PC-3 (cell line): ENCODE measurements around the gene SP140L. TPM values are rescaled to one million over a fixed set of nuclear protein-coding genes. Genes with fewer than 3 reads are reported as not detected.
A peak's percentile ranks its signal among the peaks of the same experiment; 100 is the strongest.

Experiments used
- ATAC-seq: fragments of 200-7000 bp; cut with Tn5 transposase; 2 replicates; pipeline ENCODE4 v1.9.1; 2020; ENCODE audit warnings: mild to moderate bottlenecking, moderate library complexity
- BruUV-seq: library from RNA; stranded (reverse); fragments of 400-500 nt; replicated peaks from 2 replicates; lab custom pipeline; 2021; lab: Mats Ljungman, UMichigan
- CTCF ChIA-PET: fragments of 300-600 bp; sonication (Branson Sonifier 250); formaldehyde crosslinking; loops from one replicate; lab custom pipeline; 2022; ENCODE audit warnings: antibody characterized with exemption; lab: Charles Lee
- POLR2A ChIA-PET: fragments of 300-600 bp; sonication (Branson Sonifier 250); formaldehyde crosslinking; loops from one replicate; lab custom pipeline; 2022; ENCODE audit warnings: antibody characterized with exemption; ENCODE audit not compliant: unreplicated experiment; lab: Charles Lee
- DNase-seq: peaks from one replicate; pipeline ENCODE4 v3.0.0-alpha.2; 2015
- H2AFZ ChIP-seq: fragments of 300-600 bp; sonication (generic); 2 replicates; pipeline ENCODE4 v1.6.0; 2016; ENCODE audit warnings: antibody characterized with exemption, low read length
- H3F3A ChIP-seq: fragments of 300-600 bp; sonication (generic); one replicate; pipeline ENCODE4 v1.6.0; 2017; ENCODE audit warnings: antibody characterized with exemption, low read length, control low read depth, mild to moderate bottlenecking; ENCODE audit not compliant: unreplicated experiment
- H3K27ac ChIP-seq: fragments of 300-600 bp; sonication (generic); 2 replicates; pipeline ENCODE4 v1.5.1; 2016; ENCODE audit warnings: mild to moderate bottlenecking, low read length
- H3K27me3 ChIP-seq: fragments of 300-600 bp; sonication (generic); 2 replicates; pipeline ENCODE4 v1.6.1; 2016; ENCODE audit warnings: low read length, mixed read lengths
- H3K36me3 ChIP-seq: fragments of 300-600 bp; sonication (generic); 2 replicates; pipeline ENCODE4 v1.6.1; 2016; ENCODE audit warnings: low read depth, mixed run types, low read length, mixed read lengths
- H3K4me1 ChIP-seq: fragments of 300-600 bp; sonication (generic); 2 replicates; pipeline ENCODE4 v1.5.1; 2016; ENCODE audit warnings: low read length; ENCODE audit not compliant: insufficient read depth
- H3K4me2 ChIP-seq: fragments of 300-600 bp; sonication (generic); 2 replicates; pipeline ENCODE4 v1.6.0; 2016; ENCODE audit warnings: low read length
- H3K4me3 ChIP-seq: fragments of 300-600 bp; sonication (generic); 2 replicates; pipeline ENCODE4 v1.5.1; 2016; ENCODE audit warnings: mild to moderate bottlenecking, low read length, mixed read lengths
- H3K79me2 ChIP-seq: fragments of 300-600 bp; sonication (generic); 2 replicates; pipeline ENCODE4 v1.6.1; 2017; ENCODE audit warnings: low read length, mixed read lengths
- H3K9ac ChIP-seq: fragments of 300-600 bp; sonication (generic); 2 replicates; pipeline ENCODE4 v1.6.0; 2016; ENCODE audit warnings: mild to moderate bottlenecking, low read length
- H3K9me2 ChIP-seq: fragments of 300-600 bp; sonication (generic); replicated peaks from 2 replicates; pipeline ENCODE4 v1.6.1; 2016; ENCODE audit warnings: mixed run types, low read length, mixed read lengths
- H3K9me3 ChIP-seq: fragments of 300-600 bp; sonication (generic); 2 replicates; pipeline ENCODE4 v1.6.1; 2016; ENCODE audit warnings: low read length, mixed read lengths
- H4K20me1 ChIP-seq: fragments of 300-600 bp; sonication (generic); 2 replicates; pipeline ENCODE4 v1.6.1; 2016; ENCODE audit warnings: low read length, mixed read lengths
- EZH2 ChIP-seq: fragments of 300-600 bp; sonication (generic); IDR thresholded peaks from one replicate; pipeline ENCODE4 v1.6.1; 2017; ENCODE audit warnings: antibody characterized with exemption, mild to moderate bottlenecking, low read length; ENCODE audit not compliant: unreplicated experiment
- EZH2phosphoT487 ChIP-seq: fragments of 300-600 bp; sonication (generic); IDR thresholded peaks from 2 replicates; pipeline ENCODE4 v1.6.1; 2018; ENCODE audit warnings: mild to moderate bottlenecking, antibody characterized with exemption, low read length, borderline replicate concordance
- intact Hi-C: fragments of 100-400 bp; cut with micrococcal nuclease; formaldehyde crosslinking; loops from 2 replicates; pipeline ENCODE4 v1.9.0; 2023
- total RNA-seq: library from RNA; depleted of rRNA; stranded (reverse); fragments of >200 nt; gene quantifications from 2 replicates; pipeline ENCODE4 v1.2.3, GENCODE V29; 2014
- TF ChIP-seq, protein P1 (sequence below): fragments of 300-600 bp; sonication (generic); conservative IDR thresholded peaks from 2 replicates; pipeline ENCODE4 v1.5.1; 2017; ENCODE audit warnings: antibody characterized with exemption, low read depth, mild to moderate bottlenecking, low read length

SP140L gene
- total RNA-seq, 1 experiment from 2014 or later = 2.8 TPM

DNA sequence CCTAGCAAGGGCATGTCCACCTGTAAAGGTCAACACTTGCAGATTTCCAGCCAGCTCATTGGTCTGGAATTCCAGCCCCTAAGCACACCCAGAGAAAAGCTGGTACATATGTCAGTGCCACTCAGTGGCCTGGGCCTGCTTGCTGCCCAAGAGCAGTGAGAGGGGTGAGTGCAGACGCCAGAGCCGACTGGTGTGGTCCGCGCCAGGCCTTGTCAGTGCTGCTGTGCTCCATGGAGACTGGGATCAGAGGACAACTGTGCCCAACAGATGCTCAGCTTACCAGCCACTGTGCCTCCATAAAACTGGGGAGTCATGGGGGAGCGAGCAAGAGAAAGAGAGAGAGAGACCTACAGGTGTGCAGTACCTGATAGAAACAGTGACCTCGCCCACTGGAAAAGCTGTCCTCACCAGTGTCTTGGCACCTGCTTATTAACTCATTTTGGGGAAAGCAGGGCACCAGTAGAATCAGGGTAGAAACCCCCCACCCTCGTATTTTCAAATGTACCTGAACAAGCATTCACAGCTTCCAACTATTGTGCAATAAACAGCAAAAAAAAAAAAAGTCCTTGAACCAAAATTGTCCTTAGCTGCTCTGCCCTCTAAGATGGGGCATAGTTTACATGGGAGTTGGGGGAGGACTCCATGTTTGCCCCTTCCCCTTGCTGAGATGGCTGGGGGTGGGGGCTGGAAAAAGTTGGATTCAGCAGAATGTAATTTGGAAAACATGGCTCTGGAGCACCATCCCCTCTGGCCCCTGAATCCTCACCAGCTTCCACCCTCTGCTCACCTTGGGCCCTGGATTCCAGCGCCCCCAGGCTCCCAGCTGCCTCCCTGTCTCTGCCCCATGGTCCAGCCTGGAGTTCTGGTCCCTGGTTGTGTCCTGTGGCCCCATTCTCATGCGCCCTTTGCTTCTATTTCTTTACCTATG, 1.4 kb upstream of the SP140L start:
- Histone ChIP-seq H3K9me2 (no peaks in the 10 kb centered on the region), H3K27ac (no peak overlapping the region), H3K4me2 (no peak overlapping the region), H2AFZ (no peak overlapping the region), H3K27me3 (no peaks in the 10 kb centered on the region), H4K20me1 (no peaks in the 10 kb centered on the region), H3K4me1 (peaks cover 14% of the 10 kb centered on the region; the same call in 1 of the 2 replicates), H3K9me3 (no peaks in the 10 kb centered on the region), H3K36me3 (no peaks in the 10 kb centered on the region), H3K79me2 (peaks cover 11% of the 10 kb centered on the region; the same call in 1 of the 2 replicates), H3K9ac (no peak overlapping the region), H3F3A (no peaks in the 10 kb centered on the region), H3K4me3 (no peak overlapping the region)
- ChIA-PET POLR2A (no interaction called here), CTCF (no interaction called here)
- no TSS peak for BruUV-seq
- ATAC-seq = no peak
- TF ChIP-seq EZH2phosphoT487 (no peak), EZH2 (no peak)
- TF ChIP-seq, protein P1, sequence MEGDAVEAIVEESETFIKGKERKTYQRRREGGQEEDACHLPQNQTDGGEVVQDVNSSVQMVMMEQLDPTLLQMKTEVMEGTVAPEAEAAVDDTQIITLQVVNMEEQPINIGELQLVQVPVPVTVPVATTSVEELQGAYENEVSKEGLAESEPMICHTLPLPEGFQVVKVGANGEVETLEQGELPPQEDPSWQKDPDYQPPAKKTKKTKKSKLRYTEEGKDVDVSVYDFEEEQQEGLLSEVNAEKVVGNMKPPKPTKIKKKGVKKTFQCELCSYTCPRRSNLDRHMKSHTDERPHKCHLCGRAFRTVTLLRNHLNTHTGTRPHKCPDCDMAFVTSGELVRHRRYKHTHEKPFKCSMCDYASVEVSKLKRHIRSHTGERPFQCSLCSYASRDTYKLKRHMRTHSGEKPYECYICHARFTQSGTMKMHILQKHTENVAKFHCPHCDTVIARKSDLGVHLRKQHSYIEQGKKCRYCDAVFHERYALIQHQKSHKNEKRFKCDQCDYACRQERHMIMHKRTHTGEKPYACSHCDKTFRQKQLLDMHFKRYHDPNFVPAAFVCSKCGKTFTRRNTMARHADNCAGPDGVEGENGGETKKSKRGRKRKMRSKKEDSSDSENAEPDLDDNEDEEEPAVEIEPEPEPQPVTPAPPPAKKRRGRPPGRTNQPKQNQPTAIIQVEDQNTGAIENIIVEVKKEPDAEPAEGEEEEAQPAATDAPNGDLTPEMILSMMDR = no peak
- no peak for DNase-seq
- intact Hi-C loops = no loop called here

DNA sequence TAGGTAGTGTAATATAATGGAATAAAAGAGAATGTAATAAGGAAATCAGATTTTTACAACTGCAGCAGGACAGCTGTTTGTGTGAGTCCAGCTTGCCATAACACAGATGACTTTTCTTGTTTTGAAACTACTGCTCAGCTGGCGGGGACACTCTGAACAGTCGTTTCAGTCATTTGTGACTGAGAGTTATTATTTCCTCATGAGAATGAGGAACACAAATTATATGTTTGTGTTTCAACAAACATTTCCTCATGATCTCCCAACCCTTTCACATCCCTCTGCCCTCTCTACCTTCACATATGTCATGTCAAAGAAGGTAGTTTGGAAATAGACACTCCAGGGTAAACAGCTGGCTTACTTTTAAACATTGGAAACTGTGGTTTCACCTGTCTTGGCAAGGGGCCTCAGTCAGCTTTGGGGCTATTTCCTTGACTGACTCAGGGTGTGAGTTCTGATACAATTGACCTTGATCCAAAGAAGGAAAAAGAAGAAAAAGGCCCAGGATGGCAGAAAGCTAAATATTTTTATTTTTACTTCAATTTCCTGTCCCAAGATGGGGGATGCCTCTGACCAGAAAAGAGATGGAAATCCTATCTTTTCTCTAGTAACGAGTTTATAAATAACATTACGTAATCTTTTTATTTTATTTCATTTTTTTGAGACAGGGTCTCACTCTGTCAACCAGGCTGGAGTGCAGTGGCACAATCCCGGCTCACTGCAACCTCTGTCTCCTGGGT, 593 bp downstream of the SP140L start:
- BruUV-seq = TSS peak; percentile 77
- POLR2A ChIA-PET = no interaction called here

More for the DNA sequence above, 593 bp downstream of the SP140L start:
- peak overlapping the region; percentile 57 for H3K4me3 ChIP-seq
- peak overlapping the region; percentile 51 for H3K9ac ChIP-seq
- H3K9me3 ChIP-seq = no peaks in the 10 kb centered on the region
- peak; percentile 25 for DNase-seq
- peak overlapping the region; percentile 88 for H2AFZ ChIP-seq
- intact Hi-C loops = no loop called here
- H3K9me2 ChIP-seq = no peaks in the 10 kb centered on the region
- peaks cover 14% of the 10 kb centered on the region; the same call in 1 of the 2 replicates for H3K4me1 ChIP-seq
- TF ChIP-seq EZH2 (no peak), EZH2phosphoT487 (no peak)
- TF ChIP-seq, protein P1 = no peak
- H3F3A ChIP-seq = no peaks in the 10 kb centered on the region
- H3K4me2 ChIP-seq = peak overlapping the region; percentile 79
- peak; percentile 10 for ATAC-seq
- H3K27ac ChIP-seq = peak overlapping the region; percentile 36
- H3K79me2 ChIP-seq = peaks cover 11% of the 10 kb centered on the region; the same call in 1 of the 2 replicates
- H4K20me1 ChIP-seq = no peaks in the 10 kb centered on the region
- CTCF ChIA-PET = no interaction called here
- H3K27me3 ChIP-seq = no peaks in the 10 kb centered on the region
- H3K36me3 ChIP-seq = no peaks in the 10 kb centered on the region
